ENCODE results near the gene SCGB1C1.

- TF ChIP-seq CTCF (IDR thresholded peaks at IDR 0.05; ENCODE audit: insufficient read depth, low read length): no peak
- TF ChIP-seq POLR2AphosphoS5 (IDR thresholded peaks at IDR 0.05; ENCODE audit: low read depth): no peak
- TF ChIP-seq REST (IDR thresholded peaks at IDR 0.05; ENCODE audit: insufficient replicate concordance, low read depth): no peak
Measured at GRCh38 chr11:235609-235996, 42.7 kb downstream of the SCGB1C1 start.

Measured in HL-60 (cell line).